Measurements from ENCODE around the gene TIMM22.
"Not testable (repeated sequence)": the region's sequence is repeated elsewhere in the genome, so short reads cannot be mapped to it uniquely, and the experiment has no call there.

The TIMM22 gene

DNA sequence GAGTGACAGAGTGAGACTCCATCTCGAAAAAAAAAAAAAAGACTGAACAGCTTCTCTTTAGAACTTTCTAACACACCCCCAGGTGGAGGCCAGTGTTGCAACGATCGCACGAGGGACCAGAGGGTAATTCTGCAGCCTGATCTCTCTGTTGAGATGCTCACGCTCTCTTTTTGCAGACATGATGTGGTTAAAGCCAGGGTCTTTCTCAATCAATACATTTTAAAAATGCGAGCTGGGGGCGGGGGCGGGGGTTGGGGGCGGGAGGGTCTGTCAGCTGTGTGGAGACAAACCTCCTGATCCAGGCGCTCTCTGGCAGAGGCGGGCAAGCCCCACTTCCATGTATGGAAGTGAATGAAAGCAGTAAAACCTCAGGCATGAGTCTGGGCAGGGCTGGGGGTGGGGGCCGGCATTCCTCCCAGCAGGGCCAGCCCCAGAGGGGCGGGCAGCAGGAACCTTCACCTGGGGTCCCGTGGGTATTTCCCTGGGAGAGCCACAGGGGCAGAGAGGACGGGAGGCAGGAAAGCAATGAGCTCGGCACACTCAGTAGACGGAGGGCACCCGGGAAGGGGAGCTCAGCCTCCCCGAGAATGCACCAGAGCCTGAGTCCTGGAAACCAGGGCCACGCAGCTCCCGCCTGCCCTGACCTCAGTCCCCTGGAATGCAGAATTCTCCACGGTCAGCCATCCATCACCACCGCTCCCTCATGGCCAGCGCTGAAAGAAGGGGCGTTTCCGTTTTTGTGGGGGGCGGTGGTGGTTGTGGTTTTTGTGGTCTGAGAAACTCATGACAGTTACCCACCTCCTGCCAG lies 45.4 kb upstream of the TIMM22 start:
- no peak overlapping the region for H3K27ac ChIP-seq (ENCODE audit: low read length)
- no peaks in the 10 kb centered on the region for H3F3A ChIP-seq (ENCODE audit: insufficient read depth, low read length)
- H3K79me2 ChIP-seq (ENCODE audit: low read length) = no peaks in the 10 kb centered on the region
- peaks cover 73% of the 10 kb centered on the region for H3K27me3 ChIP-seq (replicated peaks; ENCODE audit: insufficient read depth, low read length)
- H3K36me3 ChIP-seq (replicated peaks; ENCODE audit: insufficient read depth, low read length) = no peaks in the 10 kb centered on the region
- H3K9ac ChIP-seq (ENCODE audit: low read length) = no peak overlapping the region
- no peaks in the 10 kb centered on the region for H3K9me2 ChIP-seq (replicated peaks; ENCODE audit: insufficient read depth, low read length)
- H2AFZ ChIP-seq (ENCODE audit: low read length) = no peak overlapping the region
- H3K4me3 ChIP-seq (ENCODE audit: low read length) = no peak overlapping the region
- DNase-seq = no peak
- TF ChIP-seq EZH2 (optimal IDR thresholded peaks at IDR 0.05; ENCODE audit: low read depth, low read length) (no peak), EZH2phosphoT487 (IDR thresholded peaks at IDR 0.05; ENCODE audit: low read length) (no peak)
- TF ChIP-seq, protein P1, sequence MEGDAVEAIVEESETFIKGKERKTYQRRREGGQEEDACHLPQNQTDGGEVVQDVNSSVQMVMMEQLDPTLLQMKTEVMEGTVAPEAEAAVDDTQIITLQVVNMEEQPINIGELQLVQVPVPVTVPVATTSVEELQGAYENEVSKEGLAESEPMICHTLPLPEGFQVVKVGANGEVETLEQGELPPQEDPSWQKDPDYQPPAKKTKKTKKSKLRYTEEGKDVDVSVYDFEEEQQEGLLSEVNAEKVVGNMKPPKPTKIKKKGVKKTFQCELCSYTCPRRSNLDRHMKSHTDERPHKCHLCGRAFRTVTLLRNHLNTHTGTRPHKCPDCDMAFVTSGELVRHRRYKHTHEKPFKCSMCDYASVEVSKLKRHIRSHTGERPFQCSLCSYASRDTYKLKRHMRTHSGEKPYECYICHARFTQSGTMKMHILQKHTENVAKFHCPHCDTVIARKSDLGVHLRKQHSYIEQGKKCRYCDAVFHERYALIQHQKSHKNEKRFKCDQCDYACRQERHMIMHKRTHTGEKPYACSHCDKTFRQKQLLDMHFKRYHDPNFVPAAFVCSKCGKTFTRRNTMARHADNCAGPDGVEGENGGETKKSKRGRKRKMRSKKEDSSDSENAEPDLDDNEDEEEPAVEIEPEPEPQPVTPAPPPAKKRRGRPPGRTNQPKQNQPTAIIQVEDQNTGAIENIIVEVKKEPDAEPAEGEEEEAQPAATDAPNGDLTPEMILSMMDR (IDR thresholded peaks at IDR 0.05; ENCODE audit: low read length) = no peak
- no peak overlapping the region for H3K4me2 ChIP-seq (ENCODE audit: low read depth, low read length)
- no peaks in the 10 kb centered on the region for H3K9me3 ChIP-seq (replicated peaks; ENCODE audit: insufficient read depth, low read length)
- no peaks in the 10 kb centered on the region for H3K4me1 ChIP-seq (ENCODE audit: low read length)
- H4K20me1 ChIP-seq (ENCODE audit: insufficient read depth, low read length) = no peaks in the 10 kb centered on the region

DNA sequence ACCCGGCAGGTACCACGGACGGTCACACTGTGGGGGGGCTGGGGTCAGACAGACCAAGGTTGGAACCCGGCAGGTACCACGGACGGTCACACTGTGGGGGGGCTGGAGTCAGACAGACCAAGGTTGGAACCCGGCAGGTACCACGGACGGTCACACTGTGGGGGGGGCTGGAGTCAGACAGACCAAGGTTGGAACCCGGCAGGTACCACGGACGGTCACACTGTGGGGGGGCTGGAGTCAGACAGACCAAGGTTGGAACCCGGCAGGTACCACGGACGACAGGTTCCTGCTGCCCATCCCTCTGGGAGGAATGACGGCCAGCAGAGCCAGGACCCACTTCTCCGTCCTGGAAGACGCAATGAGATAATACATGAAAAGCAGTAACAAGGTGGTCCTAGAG lies 44.3 kb upstream of the TIMM22 start:
- not testable (repeated sequence) for H3K4me1 ChIP-seq (ENCODE audit: low read length); H3F3A ChIP-seq (ENCODE audit: insufficient read depth, low read length); H4K20me1 ChIP-seq (ENCODE audit: insufficient read depth, low read length); DNase-seq; H3K9me2 ChIP-seq (replicated peaks; ENCODE audit: insufficient read depth, low read length); H2AFZ ChIP-seq (ENCODE audit: low read length); H3K27ac ChIP-seq (ENCODE audit: low read length); H3K4me3 ChIP-seq (ENCODE audit: low read length); H3K9ac ChIP-seq (ENCODE audit: low read length); H3K36me3 ChIP-seq (replicated peaks; ENCODE audit: insufficient read depth, low read length); H3K9me3 ChIP-seq (replicated peaks; ENCODE audit: insufficient read depth, low read length); H3K4me2 ChIP-seq (ENCODE audit: low read depth, low read length); H3K79me2 ChIP-seq (ENCODE audit: low read length)
- H3K27me3 ChIP-seq (replicated peaks; ENCODE audit: insufficient read depth, low read length) = peaks cover 73% of the 10 kb centered on the region

DNA sequence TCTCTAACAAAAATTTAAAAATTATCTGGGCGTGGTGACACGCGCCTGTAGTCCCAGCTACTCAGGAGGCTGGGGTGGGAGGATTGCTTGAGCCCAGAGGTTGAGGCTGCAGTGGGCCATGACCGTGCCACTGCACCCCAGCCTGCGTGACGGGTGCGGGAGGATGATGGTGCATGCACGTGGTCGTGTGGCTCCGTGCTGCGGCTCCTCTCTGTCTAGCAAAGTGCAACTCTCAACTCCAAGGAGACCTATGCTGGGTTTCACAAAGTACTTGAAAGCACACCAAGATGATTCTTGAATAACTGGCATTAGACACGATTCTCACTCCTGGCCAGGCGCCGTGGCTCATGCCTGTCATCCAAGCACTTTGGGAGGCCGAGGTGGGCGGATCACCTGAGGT lies 43.2 kb upstream of the TIMM22 start:
- Histone ChIP-seq H3K27me3 (replicated peaks; ENCODE audit: insufficient read depth, low read length) (peaks cover 75% of the 10 kb centered on the region), H3K27ac (ENCODE audit: low read length) (no peak overlapping the region), H3F3A (ENCODE audit: insufficient read depth, low read length) (no peaks in the 10 kb centered on the region), H3K4me1 (ENCODE audit: low read length) (no peaks in the 10 kb centered on the region), H3K9ac (ENCODE audit: low read length) (no peak overlapping the region), H3K9me2 (replicated peaks; ENCODE audit: insufficient read depth, low read length) (no peaks in the 10 kb centered on the region), H3K79me2 (ENCODE audit: low read length) (no peaks in the 10 kb centered on the region), H3K4me3 (ENCODE audit: low read length) (no peak overlapping the region), H3K36me3 (replicated peaks; ENCODE audit: insufficient read depth, low read length) (no peaks in the 10 kb centered on the region), H4K20me1 (ENCODE audit: insufficient read depth, low read length) (no peaks in the 10 kb centered on the region), H3K4me2 (ENCODE audit: low read depth, low read length) (no peak overlapping the region), H3K9me3 (replicated peaks; ENCODE audit: insufficient read depth, low read length) (no peaks in the 10 kb centered on the region), H2AFZ (ENCODE audit: low read length) (no peak overlapping the region)
- DNase-seq = no peak
- TF ChIP-seq EZH2phosphoT487 (IDR thresholded peaks at IDR 0.05; ENCODE audit: low read length) (no peak), EZH2 (optimal IDR thresholded peaks at IDR 0.05; ENCODE audit: low read depth, low read length) (no peak)
- TF ChIP-seq, protein P1 (IDR thresholded peaks at IDR 0.05; ENCODE audit: low read length) = no peak

DNA sequence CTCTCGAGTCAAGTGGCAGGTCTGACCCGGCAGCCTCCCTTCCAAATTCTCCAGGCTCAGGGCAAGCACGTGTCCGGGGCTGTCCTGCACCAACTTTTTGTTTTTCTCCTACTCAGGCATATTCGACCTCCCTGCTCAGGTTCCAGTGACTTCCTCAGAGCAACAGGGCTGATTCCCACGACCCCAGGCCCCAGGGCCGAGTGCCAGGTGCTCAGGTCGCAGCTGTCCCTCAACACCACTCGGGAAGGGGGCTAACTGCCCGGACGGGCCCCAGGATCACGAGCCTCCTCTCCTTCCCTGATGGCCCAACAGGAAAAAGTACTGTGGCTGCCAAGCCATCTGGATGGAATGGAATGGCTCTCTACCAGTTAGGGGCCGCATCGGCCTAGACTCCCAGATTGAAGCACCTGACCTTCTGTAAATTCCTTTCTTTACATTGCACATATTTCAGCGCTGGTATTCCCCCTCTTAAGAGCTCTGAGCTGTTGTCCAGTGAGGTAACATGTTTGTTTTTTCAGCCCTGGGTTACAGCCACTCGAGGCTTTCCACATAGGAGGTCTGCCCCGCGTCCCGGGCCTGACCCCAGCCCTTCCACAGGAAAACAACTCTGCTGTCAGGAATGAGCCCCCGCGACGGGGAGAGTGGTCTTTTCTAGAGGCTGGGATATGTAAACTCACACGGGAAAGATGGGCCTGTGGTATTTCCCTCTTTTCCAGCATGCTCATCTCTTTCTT lies 42.3 kb upstream of the TIMM22 start:
- no peaks in the 10 kb centered on the region for H3K4me1 ChIP-seq (ENCODE audit: low read length)
- no peaks in the 10 kb centered on the region for H3K9me3 ChIP-seq (replicated peaks; ENCODE audit: insufficient read depth, low read length)
- no peak overlapping the region for H3K4me3 ChIP-seq (ENCODE audit: low read length)
- H3K4me2 ChIP-seq (ENCODE audit: low read depth, low read length) = no peak overlapping the region
- H4K20me1 ChIP-seq (ENCODE audit: insufficient read depth, low read length) = no peaks in the 10 kb centered on the region
- no peak overlapping the region for H3K9ac ChIP-seq (ENCODE audit: low read length)
- no peaks in the 10 kb centered on the region for H3K79me2 ChIP-seq (ENCODE audit: low read length)
- H3K27me3 ChIP-seq (replicated peaks; ENCODE audit: insufficient read depth, low read length) = peaks cover 82% of the 10 kb centered on the region
- H2AFZ ChIP-seq (ENCODE audit: low read length) = no peak overlapping the region
- DNase-seq = no peak
- H3F3A ChIP-seq (ENCODE audit: insufficient read depth, low read length) = no peaks in the 10 kb centered on the region
- H3K27ac ChIP-seq (ENCODE audit: low read length) = no peak overlapping the region
- TF ChIP-seq EZH2 (optimal IDR thresholded peaks at IDR 0.05; ENCODE audit: low read depth, low read length) (no peak), EZH2phosphoT487 (IDR thresholded peaks at IDR 0.05; ENCODE audit: low read length) (no peak)
- TF ChIP-seq, protein P1 (IDR thresholded peaks at IDR 0.05; ENCODE audit: low read length) = no peak
- H3K36me3 ChIP-seq (replicated peaks; ENCODE audit: insufficient read depth, low read length) = no peaks in the 10 kb centered on the region
- no peaks in the 10 kb centered on the region for H3K9me2 ChIP-seq (replicated peaks; ENCODE audit: insufficient read depth, low read length)

Data from MM.1S (cell line).